ENCODE measurements around the gene CCDC200. TPM values are rescaled to one million over a fixed set of nuclear protein-coding genes. Genes with fewer than 3 reads are reported as not detected.

The CCDC200 gene
- total and polyA plus RNA-seq, 2 of the 13 experiments (the other 11 are each of a cell fraction or from before 2014, with no cell fraction given): not detected

- TF ChIP-seq DBP (CRISPR knock-in tag; IDR thresholded peaks at IDR 0.05; ENCODE audit: not compliant biosample characterization) (no peak), ZNF138 (CRISPR knock-in tag; IDR thresholded peaks at IDR 0.05; ENCODE audit: low read depth) (0 out of 2 replicates have a peak, but pooled peaks have one; percentile 58), SETDB1 (CRISPR knock-in tag; IDR thresholded peaks at IDR 0.05; ENCODE audit: borderline replicate concordance) (no peak), ZBTB37 (CRISPR knock-in tag; IDR thresholded peaks at IDR 0.05) (no peak), MAFF (IDR thresholded peaks at IDR 0.05; ENCODE audit: low read depth, low read length) (peak; percentile 81), RXRB (CRISPR knock-in tag; IDR thresholded peaks at IDR 0.05; ENCODE audit: borderline replicate concordance) (peak; percentile 76), FOXP4 (CRISPR knock-in tag; IDR thresholded peaks at IDR 0.05) (peak; percentile 88), SNAI1 (CRISPR knock-in tag; IDR thresholded peaks at IDR 0.05; ENCODE audit: borderline replicate concordance) (0 out of 2 replicates have a peak, but pooled peaks have one; percentile 23), ZNF543 (CRISPR knock-in tag; IDR thresholded peaks at IDR 0.05) (peak; percentile 75; the same call in 1 of the 2 replicates), HMGA1 (CRISPR knock-in tag; conservative IDR thresholded peaks at IDR 0.05) (no peak), RBM39 (IDR thresholded peaks at IDR 0.05; ENCODE audit: low read depth, low read length, poor library complexity, severe bottlenecking) (no peak), TP53 (CRISPR knock-in tag; conservative IDR thresholded peaks at IDR 0.05) (no peak), ZNF737 (CRISPR knock-in tag; IDR thresholded peaks at IDR 0.05; ENCODE audit: borderline replicate concordance) (no peak), RELA (CRISPR knock-in tag; IDR thresholded peaks at IDR 0.05) (no peak), ETV5 (CRISPR knock-in tag; IDR thresholded peaks at IDR 0.05; ENCODE audit: borderline replicate concordance) (peak; percentile 35; the same call in 1 of the 2 replicates), MTA3 (CRISPR knock-in tag; IDR thresholded peaks at IDR 0.05) (no peak), ZNF724P (CRISPR knock-in tag; IDR thresholded peaks at IDR 0.05; ENCODE audit: borderline replicate concordance) (peak; percentile 23; the same call in 1 of the 2 replicates), PHF20 (CRISPR knock-in tag; IDR thresholded peaks at IDR 0.05) (no peak), ZNF564 (CRISPR knock-in tag; IDR thresholded peaks at IDR 0.05) (no peak; the same call in 1 of the 2 replicates)
- TF ChIP-seq, protein P1, sequence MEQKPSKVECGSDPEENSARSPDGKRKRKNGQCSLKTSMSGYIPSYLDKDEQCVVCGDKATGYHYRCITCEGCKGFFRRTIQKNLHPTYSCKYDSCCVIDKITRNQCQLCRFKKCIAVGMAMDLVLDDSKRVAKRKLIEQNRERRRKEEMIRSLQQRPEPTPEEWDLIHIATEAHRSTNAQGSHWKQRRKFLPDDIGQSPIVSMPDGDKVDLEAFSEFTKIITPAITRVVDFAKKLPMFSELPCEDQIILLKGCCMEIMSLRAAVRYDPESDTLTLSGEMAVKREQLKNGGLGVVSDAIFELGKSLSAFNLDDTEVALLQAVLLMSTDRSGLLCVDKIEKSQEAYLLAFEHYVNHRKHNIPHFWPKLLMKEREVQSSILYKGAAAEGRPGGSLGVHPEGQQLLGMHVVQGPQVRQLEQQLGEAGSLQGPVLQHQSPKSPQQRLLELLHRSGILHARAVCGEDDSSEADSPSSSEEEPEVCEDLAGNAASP (CRISPR knock-in tag; IDR thresholded peaks at IDR 0.05; ENCODE audit: borderline replicate concordance): peak; percentile 46; the same call in 1 of the 2 replicates
- TF ChIP-seq, protein P2, sequence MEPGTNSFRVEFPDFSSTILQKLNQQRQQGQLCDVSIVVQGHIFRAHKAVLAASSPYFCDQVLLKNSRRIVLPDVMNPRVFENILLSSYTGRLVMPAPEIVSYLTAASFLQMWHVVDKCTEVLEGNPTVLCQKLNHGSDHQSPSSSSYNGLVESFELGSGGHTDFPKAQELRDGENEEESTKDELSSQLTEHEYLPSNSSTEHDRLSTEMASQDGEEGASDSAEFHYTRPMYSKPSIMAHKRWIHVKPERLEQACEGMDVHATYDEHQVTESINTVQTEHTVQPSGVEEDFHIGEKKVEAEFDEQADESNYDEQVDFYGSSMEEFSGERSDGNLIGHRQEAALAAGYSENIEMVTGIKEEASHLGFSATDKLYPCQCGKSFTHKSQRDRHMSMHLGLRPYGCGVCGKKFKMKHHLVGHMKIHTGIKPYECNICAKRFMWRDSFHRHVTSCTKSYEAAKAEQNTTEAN (CRISPR knock-in tag; conservative IDR thresholded peaks at IDR 0.05): peak; percentile 93
These were observed 11.4 kb downstream of the CCDC200 start (continued) for GRCh38 chr17:43216762-43217613.

Measured in HepG2 (cell line).